Activated CD4-positive, alpha-beta memory T cell treated with anti-CD3 and anti-CD28 coated beads for 36 hours (primary cell): ENCODE measurements around the gene ARMC5. TPM values are rescaled to one million over a fixed set of nuclear protein-coding genes. Genes with fewer than 3 reads are reported as not detected.
"Not testable (repeated sequence)": the region's sequence is repeated elsewhere in the genome, so short reads cannot be mapped to it uniquely, and the experiment has no call there.

Experiments used
- CTCF ChIA-PET: fragments of 350-600 bp; sonication (Branson Sonifier 250); formaldehyde crosslinking; loops from one replicate; lab custom pipeline; 2021; ENCODE audit warnings: antibody characterized with exemption, inconsistent platforms; lab: Charles Lee
- POLR2A ChIA-PET: fragments of 350-600 bp; sonication (Branson Sonifier 250); formaldehyde crosslinking; loops from one replicate; lab custom pipeline; 2021; ENCODE audit warnings: antibody characterized with exemption; lab: Charles Lee
- DNase-seq: peaks from one replicate; pipeline ENCODE4 v3.0.0-alpha.2; 2020
- H3K27ac Mint-ChIP-seq: one replicate; pipeline ENCODE4 v1.8.0; 2021; ENCODE audit warnings: mixed read lengths
- H3K27me3 Mint-ChIP-seq: one replicate; pipeline ENCODE4 v1.8.0; 2021; ENCODE audit warnings: mixed read lengths
- H3K36me3 Mint-ChIP-seq: one replicate; pipeline ENCODE4 v1.8.0; 2021; ENCODE audit warnings: mixed read lengths
- H3K4me1 Mint-ChIP-seq: one replicate; pipeline ENCODE4 v1.8.0; 2021; ENCODE audit warnings: low read depth, mixed read lengths
- H3K4me3 Mint-ChIP-seq: one replicate; pipeline ENCODE4 v1.8.0; 2021; ENCODE audit warnings: mild to moderate bottlenecking, mixed read lengths
- H3K9me3 Mint-ChIP-seq: one replicate; pipeline ENCODE4 v1.8.0; 2021; ENCODE audit warnings: mixed read lengths
- intact Hi-C: fragments of 100-400 bp; cut with micrococcal nuclease; formaldehyde crosslinking; loops from one replicate; pipeline ENCODE4 v1.15.1; 2023
- total RNA-seq, 2 experiments: library from RNA; stranded (reverse); gene quantifications; one replicate each; pipeline ENCODE4 v1.2.3, GENCODE V29; 2021

Gene ARMC5
- total RNA-seq, 2 experiments from 2014 or later, result 5.5 to 6.4 TPM

GRCh38 chr16:31474773-31475738 is 15.8 kb downstream of the ARMC5 start:
- H3K4me1 Mint-ChIP-seq, result peaks cover 18% of the 10 kb centered on the region
- ChIA-PET CTCF (interaction anchor here (4.6 kb wide), 1 partner anchor 14 kb away, joined by 24 read pairs; no protein-coding TSS in a partner anchor), POLR2A (interaction anchor here (1.9 kb wide), 1 partner anchor 15 kb away, joined by 7 read pairs; the partner anchor contains the start of gene ARMC5)
- H3K27ac Mint-ChIP-seq, result no peak overlapping the region
- peaks cover 19% of the 10 kb centered on the region for H3K27me3 Mint-ChIP-seq
- H3K4me3 Mint-ChIP-seq, result no peak overlapping the region
- intact Hi-C loops, result loop anchor here (5.0 kb wide), 1 partner anchor 222 kb away; no protein-coding TSS in a partner anchor
- H3K9me3 Mint-ChIP-seq, result no peaks in the 10 kb centered on the region
- H3K36me3 Mint-ChIP-seq, result no peaks in the 10 kb centered on the region
- DNase-seq, result no peak

- Mint-ChIP-seq H3K4me3 (peak overlapping the region; percentile 75), H3K27me3 (peaks cover 17% of the 10 kb centered on the region), H3K27ac (no peak overlapping the region), H3K36me3 (no peaks in the 10 kb centered on the region), H3K4me1 (peaks cover 18% of the 10 kb centered on the region), H3K9me3 (no peaks in the 10 kb centered on the region)
- ChIA-PET POLR2A (interaction anchor here (1.9 to 2.2 kb wide), 3 partner anchors 13 to 32 kb away, joined by 7 to 11 read pairs (median 9); partner anchors contain the start of genes ARMC5 and RUSF1), CTCF (interaction anchor here (4.6 kb wide), 1 partner anchor 15 kb away, joined by 24 read pairs; no protein-coding TSS in a partner anchor)
- no peak for DNase-seq
- intact Hi-C loops, result loop anchor here (2.0 to 5.0 kb wide), 2 partner anchors 33 to 221 kb away; partner anchors contain the start of gene RUSF1
Observed at GRCh38 chr16:31475946-31476302, 16.6 kb downstream of the ARMC5 start.

- H3K27ac Mint-ChIP-seq, result peak overlapping the region; percentile 51
- CTCF ChIA-PET, result interaction anchor here (4.6 kb wide), 1 partner anchor 16 kb away, joined by 24 read pairs; no protein-coding TSS in a partner anchor
Observed at GRCh38 chr16:31476303-31477219, 17.3 kb downstream of the ARMC5 start.

GRCh38 chr16:31477220-31478216 is 18.2 kb downstream of the ARMC5 start:
- Mint-ChIP-seq H3K4me1 (peaks cover 18% of the 10 kb centered on the region), H3K27ac (no peak overlapping the region), H3K4me3 (peak overlapping the region; percentile 59), H3K9me3 (no peaks in the 10 kb centered on the region), H3K27me3 (peaks cover 9% of the 10 kb centered on the region), H3K36me3 (no peaks in the 10 kb centered on the region)
- intact Hi-C loops, result loop anchor here (1.0 to 5.0 kb wide), 4 partner anchors 10 to 220 kb away; partner anchors contain the start of gene RUSF1
- ChIA-PET POLR2A (interaction anchor here (1.1 to 2.2 kb wide), 5 partner anchors 12 to 396 kb away, joined by 3 to 11 read pairs (median 7); partner anchors contain the start of genes ARMC5, RUSF1 and ZNF267), CTCF (interaction anchor here (1.0 to 4.6 kb wide), 2 partner anchors 17 to 58 kb away, joined by 3 to 24 read pairs; no protein-coding TSS in a partner anchor)
- DNase-seq, result peak; percentile 59

More at GRCh38 chr16:31476303-31477219, 17.3 kb downstream of the ARMC5 start:
- intact Hi-C loops, result loop anchor here (1.0 to 5.0 kb wide), 4 partner anchors 11 to 221 kb away; partner anchors contain the start of gene RUSF1
- Mint-ChIP-seq H3K36me3 (no peaks in the 10 kb centered on the region), H3K9me3 (no peaks in the 10 kb centered on the region), H3K4me1 (peaks cover 18% of the 10 kb centered on the region), H3K4me3 (peak overlapping the region; percentile 75), H3K27me3 (peaks cover 12% of the 10 kb centered on the region)
- POLR2A ChIA-PET, result interaction anchor here (1.1 to 2.2 kb wide), 4 partner anchors 13 to 397 kb away, joined by 3 to 11 read pairs (median 8); partner anchors contain the start of genes ARMC5, RUSF1 and ZNF267
- peak; percentile 94 for DNase-seq

- Mint-ChIP-seq H3K36me3 (no peaks in the 10 kb centered on the region), H3K9me3 (no peaks in the 10 kb centered on the region), H3K4me1 (peaks cover 18% of the 10 kb centered on the region), H3K27me3 (no peaks in the 10 kb centered on the region), H3K27ac (no peak overlapping the region), H3K4me3 (no peak overlapping the region)
- ChIA-PET POLR2A (no interaction called here), CTCF (no interaction called here)
- DNase-seq, result no peak
- intact Hi-C loops, result loop anchor here (5.0 kb wide), 1 partner anchor 218 kb away; no protein-coding TSS in a partner anchor
Observed at GRCh38 chr16:31478956-31479355, 19.7 kb downstream of the ARMC5 start.

- intact Hi-C loops, result loop anchor here (5.0 kb wide), 1 partner anchor 218 kb away; no protein-coding TSS in a partner anchor
- POLR2A ChIA-PET, result no interaction called here
- Mint-ChIP-seq H3K27ac (no peak overlapping the region), H3K36me3 (no peaks in the 10 kb centered on the region), H3K27me3 (no peaks in the 10 kb centered on the region), H3K4me1 (peaks cover 18% of the 10 kb centered on the region), H3K4me3 (no peak overlapping the region), H3K9me3 (no peaks in the 10 kb centered on the region)
- CTCF ChIA-PET, result no interaction called here
- no peak for DNase-seq
Observed at GRCh38 chr16:31479751-31480150, 20.4 kb downstream of the ARMC5 start.

- intact Hi-C loops, result no loop called here
- POLR2A ChIA-PET, result no interaction called here
- CTCF ChIA-PET, result interaction anchor here (1.1 kb wide), 1 partner anchor 21 kb away, joined by 3 read pairs; no protein-coding TSS in a partner anchor
Observed at GRCh38 chr16:31480851-31481536, 21.7 kb downstream of the ARMC5 start.

GRCh38 chr16:31483081-31483480 is 23.8 kb downstream of the ARMC5 start, which contains the start of gene SLC5A2:
SLC5A2 (plus strand) TSS chr16:31483123; CDS start chr16:31483137, 14 bp downstream.
- peaks cover 8% of the 10 kb centered on the region for H3K4me1 Mint-ChIP-seq
- H3K36me3 Mint-ChIP-seq, result no peaks in the 10 kb centered on the region
- H3K27me3 Mint-ChIP-seq, result no peaks in the 10 kb centered on the region
- intact Hi-C loops, result no loop called here
- POLR2A ChIA-PET, result no interaction called here
- H3K9me3 Mint-ChIP-seq, result no peaks in the 10 kb centered on the region
- H3K4me3 Mint-ChIP-seq, result no peak within 1 kb of the TSS
- no peak for DNase-seq
- CTCF ChIA-PET, result no interaction called here
- H3K27ac Mint-ChIP-seq, result no peak within 1 kb of the TSS

More at GRCh38 chr16:31480851-31481536, 21.7 kb downstream of the ARMC5 start:
- H3K36me3 Mint-ChIP-seq, result no peaks in the 10 kb centered on the region
- H3K27me3 Mint-ChIP-seq, result no peaks in the 10 kb centered on the region
- no peak for DNase-seq
- H3K4me1 Mint-ChIP-seq, result peaks cover 17% of the 10 kb centered on the region
- no peak overlapping the region for H3K4me3 Mint-ChIP-seq
- no peaks in the 10 kb centered on the region for H3K9me3 Mint-ChIP-seq
- no peak overlapping the region for H3K27ac Mint-ChIP-seq

- H3K27ac Mint-ChIP-seq, H3K27me3 Mint-ChIP-seq, H3K4me1 Mint-ChIP-seq, DNase-seq, CTCF ChIA-PET, H3K36me3 Mint-ChIP-seq, POLR2A ChIA-PET, H3K9me3 Mint-ChIP-seq, intact Hi-C loops, H3K4me3 Mint-ChIP-seq: not testable (repeated sequence)
Observed at GRCh38 chr16:31484048-31484447, 24.7 kb downstream of the ARMC5 start.
